Skeletal muscle cell (primary cell): ENCODE results near the gene ROR1.

Source experiments
- DNase-seq: peaks from one replicate; pipeline ENCODE4 v3.0.0-alpha.2; 2010; ENCODE audit warnings: low read depth
- H3K4me3 ChIP-seq: 2 replicates; pipeline ENCODE4 v1.5.1; 2011; ENCODE audit warnings: low read depth, mild to moderate bottlenecking, control low read depth, low read length, moderate library complexity

ROR1 gene

GRCh38 chr1:63871463-63871862, 97.6 kb downstream of the ROR1 start:
- no peak for DNase-seq

GRCh38 chr1:63873751-63874150, 99.9 kb downstream of the ROR1 start:
- H3K4me3 ChIP-seq: no peak overlapping the region
- DNase-seq: peak; percentile 32

More at GRCh38 chr1:63871463-63871862, 97.6 kb downstream of the ROR1 start:
- H3K4me3 ChIP-seq: no peak overlapping the region

- no peak overlapping the region for H3K4me3 ChIP-seq
Measured at GRCh38 chr1:63874278-63874880, 100.6 kb downstream of the ROR1 start.

DNA sequence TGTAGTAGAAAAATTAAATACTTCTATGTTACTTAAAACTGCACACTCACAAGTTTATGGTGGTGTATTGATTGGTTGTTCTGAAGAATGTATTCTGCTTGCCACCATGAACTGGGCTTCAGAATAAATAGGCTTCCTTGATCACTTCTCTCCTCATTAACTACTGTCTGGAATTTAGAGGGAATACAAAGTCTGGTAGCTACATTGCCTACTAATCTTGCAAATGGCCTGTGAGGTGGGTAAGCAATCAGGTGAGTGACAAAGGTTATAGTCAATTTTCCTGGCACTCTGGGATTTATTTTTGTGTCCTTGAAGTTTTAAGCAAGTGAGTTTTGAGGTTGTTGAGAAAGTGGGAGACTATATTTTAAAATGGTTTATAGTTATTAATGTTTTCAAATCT, 101.8 kb downstream of the ROR1 start:
- no peak for DNase-seq
- H3K4me3 ChIP-seq: no peak overlapping the region

More at GRCh38 chr1:63874278-63874880, 100.6 kb downstream of the ROR1 start:
- no peak for DNase-seq

- no peak for DNase-seq
- no peak overlapping the region for H3K4me3 ChIP-seq
Measured at GRCh38 chr1:63877021-63877767, 103.4 kb downstream of the ROR1 start.

GRCh38 chr1:63877816-63878215, 104.0 kb downstream of the ROR1 start:
- DNase-seq: peak; percentile 27
- no peak overlapping the region for H3K4me3 ChIP-seq

GRCh38 chr1:63878932-63879331, 105.1 kb downstream of the ROR1 start:
- DNase-seq: no peak
- no peak overlapping the region for H3K4me3 ChIP-seq

DNA sequence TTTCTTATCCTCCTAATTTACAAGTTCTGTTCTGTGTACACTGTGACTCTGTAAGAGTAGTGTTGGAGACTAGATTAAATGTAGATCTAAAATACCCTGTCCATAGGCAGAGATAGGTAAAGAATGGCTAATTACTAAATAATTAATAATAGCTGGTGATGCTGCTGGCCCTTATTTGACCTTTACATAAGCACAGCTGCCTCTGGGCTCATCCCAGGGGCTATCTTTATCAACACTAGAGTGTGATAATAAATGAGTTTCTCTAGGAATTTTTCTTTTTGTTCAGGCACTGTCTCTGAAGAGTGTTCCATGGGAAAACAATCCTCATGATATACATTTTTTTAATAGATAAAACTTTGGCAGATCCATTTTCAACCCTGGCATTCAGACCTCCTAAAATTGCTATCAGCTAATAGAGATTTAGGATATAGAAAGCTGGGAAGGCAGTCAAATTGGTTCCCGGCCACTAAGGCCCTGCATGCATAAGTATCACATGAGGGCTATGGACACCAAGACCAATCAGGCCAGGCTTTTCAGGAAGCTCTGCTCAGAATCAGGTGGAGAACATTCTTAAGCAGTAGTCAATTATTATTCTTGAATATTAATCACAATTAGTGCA, 107.2 kb downstream of the ROR1 start:
- no peak overlapping the region for H3K4me3 ChIP-seq
- DNase-seq: no peak

- H3K4me3 ChIP-seq: no peak overlapping the region
- no peak for DNase-seq
Measured at GRCh38 chr1:63882048-63882704, 108.4 kb downstream of the ROR1 start.

- DNase-seq: no peak
- H3K4me3 ChIP-seq: no peak overlapping the region
Measured at GRCh38 chr1:63883494-63884235, 109.8 kb downstream of the ROR1 start.

DNA sequence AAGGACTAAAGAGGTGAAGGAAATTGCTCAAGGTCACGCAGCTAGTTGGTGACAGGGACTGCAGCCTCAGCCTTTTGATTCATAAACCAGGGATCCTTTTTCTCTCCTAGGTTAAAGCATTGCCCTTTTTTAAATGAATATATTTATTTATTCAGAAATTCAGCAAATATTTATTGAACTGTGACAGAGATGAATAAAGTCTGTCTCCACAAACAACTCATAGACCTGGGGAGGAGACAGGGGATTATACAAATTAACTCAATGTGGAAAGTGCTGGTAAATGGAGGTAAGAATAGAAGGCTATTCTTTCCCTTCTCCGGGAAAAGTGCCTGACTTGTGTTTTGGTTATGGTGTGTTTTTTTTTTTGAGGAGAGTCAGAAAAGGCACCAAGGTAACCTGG, 110.7 kb downstream of the ROR1 start:
- no peak overlapping the region for H3K4me3 ChIP-seq
- DNase-seq: no peak

- DNase-seq: no peak
Measured at GRCh38 chr1:63885899-63886298, 112.1 kb downstream of the ROR1 start.

GRCh38 chr1:63886340-63886739, 112.5 kb downstream of the ROR1 start:
- H3K4me3 ChIP-seq: no peak overlapping the region
- no peak for DNase-seq

More at GRCh38 chr1:63885899-63886298, 112.1 kb downstream of the ROR1 start:
- no peak overlapping the region for H3K4me3 ChIP-seq

DNA sequence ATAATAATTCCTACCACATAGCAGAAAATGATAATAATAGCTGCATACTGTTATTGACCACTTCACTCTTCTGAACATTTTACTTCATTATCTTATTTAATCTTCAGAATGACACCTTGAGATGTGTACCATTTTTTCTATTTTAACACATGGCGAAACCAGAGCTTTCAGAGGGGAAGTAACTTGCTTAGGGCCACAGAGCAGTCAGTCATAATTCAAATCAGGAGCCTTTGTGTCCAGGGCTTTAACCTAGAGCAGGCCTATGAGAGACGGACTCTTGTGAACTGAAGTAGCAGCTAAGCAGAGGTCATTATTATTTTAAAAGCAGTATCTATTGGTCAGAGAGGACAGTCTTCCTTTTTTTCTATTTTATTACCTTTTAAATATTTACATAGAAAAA, 114.0 kb downstream of the ROR1 start:
- DNase-seq: no peak
- H3K4me3 ChIP-seq: no peak overlapping the region

DNA sequence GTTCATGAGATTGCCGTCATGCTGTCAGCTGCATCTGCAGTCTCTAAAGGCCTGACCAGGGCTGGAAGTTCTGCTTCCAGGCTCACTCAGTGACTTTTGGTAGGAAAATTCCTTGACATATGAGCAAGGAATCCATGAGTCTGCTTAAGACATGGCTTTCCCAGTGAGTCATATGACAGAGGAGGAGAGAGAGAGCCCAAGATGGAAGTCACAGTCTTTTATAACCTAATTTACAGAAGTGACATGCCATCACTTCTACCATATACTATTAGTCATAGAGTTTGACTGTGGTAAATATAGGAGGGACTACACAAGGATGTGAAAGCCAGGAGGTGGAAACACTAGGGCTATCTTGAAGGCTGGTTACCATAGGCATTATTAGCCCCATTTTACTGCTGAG, 115.2 kb downstream of the ROR1 start:
- DNase-seq: peak; percentile 82
- no peak overlapping the region for H3K4me3 ChIP-seq

DNA sequence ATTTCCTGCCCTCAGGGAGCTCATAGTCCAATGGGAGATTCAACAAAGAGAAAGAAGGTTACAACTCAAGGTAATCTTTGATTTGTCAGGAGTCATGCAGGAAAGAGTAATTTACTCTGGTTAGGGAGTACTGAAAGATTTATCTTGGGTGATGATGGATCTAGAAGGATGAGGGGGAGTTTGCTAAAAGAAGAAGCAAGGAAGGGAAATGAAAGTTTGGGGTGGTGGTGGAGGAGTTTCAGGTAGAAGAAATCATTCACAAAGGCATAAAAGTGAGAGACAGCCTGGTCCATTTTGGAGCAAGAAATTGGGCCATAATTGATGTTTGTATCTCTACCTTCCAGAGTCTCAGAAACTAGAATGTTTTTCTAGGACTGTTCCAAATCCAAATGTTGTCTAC, 116.7 kb downstream of the ROR1 start:
- DNase-seq: no peak
- H3K4me3 ChIP-seq: no peak overlapping the region

GRCh38 chr1:63891060-63891690, 117.4 kb downstream of the ROR1 start:
- H3K4me3 ChIP-seq: no peak overlapping the region
- DNase-seq: no peak

DNA sequence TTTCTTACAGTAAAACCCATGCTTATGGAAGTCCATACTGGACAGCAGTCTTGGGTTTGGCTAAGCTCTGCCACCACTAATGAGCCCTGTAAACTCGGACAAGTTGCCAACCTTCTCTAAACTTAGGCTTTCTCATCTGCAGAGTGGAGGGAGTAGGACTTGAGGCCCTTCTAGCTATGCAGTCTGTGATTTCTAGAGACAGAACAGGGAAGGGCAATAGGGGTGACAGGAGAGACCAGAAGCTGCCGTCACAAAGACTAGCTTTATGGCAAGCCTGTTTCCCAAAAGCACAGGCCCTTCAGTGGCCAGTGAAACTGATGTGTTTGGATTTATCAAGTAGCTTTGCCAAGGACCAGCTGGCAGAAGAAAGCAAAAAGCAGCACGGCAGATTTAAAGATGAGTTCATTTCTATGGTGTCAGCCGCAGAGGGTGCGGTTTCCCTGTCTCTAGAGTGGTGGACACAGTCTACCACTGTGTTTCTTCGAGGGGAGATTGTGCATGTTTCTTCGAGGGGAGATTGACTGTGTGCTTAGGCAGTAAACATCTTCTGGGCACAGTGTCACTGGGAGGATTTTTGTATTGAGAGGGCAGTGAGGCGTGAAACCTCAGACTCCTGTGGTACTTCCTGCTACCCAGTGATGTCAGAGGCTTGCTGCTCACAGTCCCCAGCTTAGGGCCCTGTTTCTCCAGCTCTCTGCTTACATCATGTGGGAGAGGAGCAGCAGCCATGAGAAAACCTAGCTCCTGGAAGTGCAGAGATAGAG, 119.0 kb downstream of the ROR1 start:
- peak; percentile 79 for DNase-seq
- H3K4me3 ChIP-seq: no peak overlapping the region
